ENCODE measurements around the gene PARD3B.

Gene PARD3B

DNA sequence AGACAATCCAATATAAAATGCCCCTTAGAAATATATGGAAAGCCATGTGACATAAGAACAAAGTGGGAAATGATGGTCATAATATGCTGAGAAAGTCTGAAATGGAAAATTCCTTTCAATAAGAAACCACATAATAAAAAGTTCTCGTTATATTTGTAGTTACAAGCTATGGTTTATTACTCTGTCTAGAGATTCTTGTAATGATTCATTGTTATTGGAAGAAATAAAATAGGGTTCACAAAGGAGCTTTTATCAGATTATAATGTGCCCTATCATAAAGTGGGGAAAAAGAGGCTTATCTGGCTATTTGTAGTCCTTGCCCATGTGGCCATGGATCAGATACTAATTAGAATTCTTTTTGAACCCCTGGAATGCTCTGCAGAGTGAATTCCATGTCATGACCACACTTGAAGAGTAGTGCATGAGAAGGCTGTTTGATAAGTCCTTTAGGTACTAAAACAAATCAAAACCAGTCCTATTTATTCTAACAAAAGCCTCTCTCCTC is 716.3 kb downstream of the PARD3B start:
- no peak for TF ChIP-seq CTCF (IDR thresholded peaks at IDR 0.05; ENCODE audit: insufficient read depth, low read depth, low read length, missing control alignments)
- no peak overlapping the region for H3K4me3 ChIP-seq (ENCODE audit: low read depth, low read length)
- DNase-seq (ENCODE audit: low read depth) = no peak

GRCh38 chr2:205267323-205267722 is 722.0 kb downstream of the PARD3B start:
- no peak for DNase-seq (ENCODE audit: low read depth)
- TF ChIP-seq CTCF (IDR thresholded peaks at IDR 0.05; ENCODE audit: insufficient read depth, low read depth, low read length, missing control alignments) = no peak
- H3K4me3 ChIP-seq (ENCODE audit: low read depth, low read length) = no peak overlapping the region

GRCh38 chr2:205270689-205271088 is 725.4 kb downstream of the PARD3B start:
- H3K4me3 ChIP-seq (ENCODE audit: low read depth, low read length) = no peak overlapping the region
- no peak for TF ChIP-seq CTCF (IDR thresholded peaks at IDR 0.05; ENCODE audit: insufficient read depth, low read depth, low read length, missing control alignments)
- no peak for DNase-seq (ENCODE audit: low read depth)

DNA sequence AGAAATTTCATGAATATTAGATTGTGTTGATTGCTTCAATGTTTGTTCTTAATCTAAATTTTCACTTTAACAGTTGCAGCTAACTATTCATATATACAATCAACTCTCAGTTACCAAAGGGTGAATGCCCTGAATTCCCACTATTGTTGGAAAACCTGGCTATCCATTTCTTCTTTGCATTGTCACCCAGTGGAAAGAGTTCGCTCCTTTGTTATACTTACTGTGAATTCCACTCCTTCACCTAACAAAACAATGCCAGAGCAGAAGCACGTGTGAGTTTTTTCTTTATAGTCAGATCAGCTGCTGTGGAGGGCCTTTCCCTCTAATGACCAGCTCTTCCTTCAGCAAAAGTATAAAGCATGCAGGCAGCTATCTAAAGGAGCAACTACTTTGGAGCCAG is 727.9 kb downstream of the PARD3B start:
- no peak for DNase-seq (ENCODE audit: low read depth)
- TF ChIP-seq CTCF (IDR thresholded peaks at IDR 0.05; ENCODE audit: insufficient read depth, low read depth, low read length, missing control alignments) = no peak
- H3K4me3 ChIP-seq (ENCODE audit: low read depth, low read length) = no peak overlapping the region

- TF ChIP-seq CTCF (IDR thresholded peaks at IDR 0.05; ENCODE audit: insufficient read depth, low read depth, low read length, missing control alignments) = no peak
- no peak overlapping the region for H3K4me3 ChIP-seq (ENCODE audit: low read depth, low read length)
- DNase-seq (ENCODE audit: low read depth) = no peak
Measured at GRCh38 chr2:205273627-205274026, 728.4 kb downstream of the PARD3B start.

DNA sequence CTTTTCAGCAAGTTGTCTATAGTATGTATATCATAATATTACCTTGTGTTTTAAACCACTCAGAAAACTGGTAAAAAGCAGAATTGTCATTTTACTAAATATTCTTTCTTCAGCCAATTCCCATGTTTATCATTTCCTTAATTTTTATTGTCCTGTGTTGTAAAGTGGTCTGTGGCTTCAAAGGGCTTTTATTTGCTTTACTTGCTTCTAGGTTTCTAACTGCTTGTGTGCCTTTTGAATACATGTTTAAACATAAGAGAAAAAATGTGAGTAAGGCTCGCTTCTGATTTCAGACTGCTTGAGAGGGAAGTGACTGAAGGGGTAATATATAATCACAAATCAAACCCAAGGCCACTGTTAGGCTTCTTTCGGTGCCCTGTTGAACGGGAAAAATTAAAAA is 729.5 kb downstream of the PARD3B start:
- DNase-seq (ENCODE audit: low read depth) = no peak
- H3K4me3 ChIP-seq (ENCODE audit: low read depth, low read length) = no peak overlapping the region
- TF ChIP-seq CTCF (IDR thresholded peaks at IDR 0.05; ENCODE audit: insufficient read depth, low read depth, low read length, missing control alignments) = no peak

DNA sequence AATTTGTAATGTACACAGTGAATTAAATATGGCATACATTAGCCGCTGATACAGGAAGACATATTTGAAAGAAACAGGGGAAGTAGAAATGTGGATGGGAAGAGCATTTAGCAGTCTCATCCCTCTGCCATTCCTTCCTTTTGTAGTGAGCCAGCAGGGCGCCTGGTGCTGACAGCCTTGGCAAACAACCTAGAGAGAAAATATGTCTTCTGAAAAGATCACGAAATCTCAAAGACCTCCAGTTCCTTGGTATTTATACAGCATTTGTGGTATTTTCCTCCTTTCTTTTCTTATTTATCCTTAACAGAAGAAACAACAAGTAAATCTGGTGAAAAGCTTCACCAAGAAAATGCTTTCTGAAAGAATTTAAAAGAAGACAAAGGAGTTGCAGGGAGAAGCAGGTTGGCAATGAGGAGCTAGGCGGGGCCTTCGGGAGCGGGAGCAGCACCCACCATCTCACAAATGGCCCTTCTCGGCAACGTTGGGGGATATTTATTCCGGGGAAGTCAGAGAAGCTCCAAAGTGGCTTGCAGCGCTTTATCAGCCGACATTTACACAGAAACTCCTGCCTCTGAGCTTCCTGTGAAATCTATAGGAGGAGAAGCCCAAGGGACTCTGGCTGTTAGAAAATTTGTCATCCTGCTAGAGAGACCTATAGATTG is 731.0 kb downstream of the PARD3B start:
- DNase-seq (ENCODE audit: low read depth) = no peak
- no peak overlapping the region for H3K4me3 ChIP-seq (ENCODE audit: low read depth, low read length)
- no peak for TF ChIP-seq CTCF (IDR thresholded peaks at IDR 0.05; ENCODE audit: insufficient read depth, low read depth, low read length, missing control alignments)

Data from GM12865 (cell line).